ENCODE results near the gene ZDHHC14.

ZDHHC14 gene

GRCh38 chr6:157469378-157469777, 88.4 kb downstream of the ZDHHC14 start:
- Mint-ChIP-seq H3K27ac (ENCODE audit: low read depth) (no peak overlapping the region), H3K36me3 (ENCODE audit: insufficient read depth) (no peaks in the 10 kb centered on the region), H3K27me3 (no peaks in the 10 kb centered on the region), H3K4me1 (peaks cover 3% of the 10 kb centered on the region), H3K4me3 (no peak overlapping the region), H3K9me3 (no peaks in the 10 kb centered on the region)
- ATAC-seq (replicated peaks; ENCODE audit: extremely low read depth, poor library complexity, severe bottlenecking) = no peak
- DNase-seq (ENCODE audit: low spot score in 2 of 2) = no peak

DNA sequence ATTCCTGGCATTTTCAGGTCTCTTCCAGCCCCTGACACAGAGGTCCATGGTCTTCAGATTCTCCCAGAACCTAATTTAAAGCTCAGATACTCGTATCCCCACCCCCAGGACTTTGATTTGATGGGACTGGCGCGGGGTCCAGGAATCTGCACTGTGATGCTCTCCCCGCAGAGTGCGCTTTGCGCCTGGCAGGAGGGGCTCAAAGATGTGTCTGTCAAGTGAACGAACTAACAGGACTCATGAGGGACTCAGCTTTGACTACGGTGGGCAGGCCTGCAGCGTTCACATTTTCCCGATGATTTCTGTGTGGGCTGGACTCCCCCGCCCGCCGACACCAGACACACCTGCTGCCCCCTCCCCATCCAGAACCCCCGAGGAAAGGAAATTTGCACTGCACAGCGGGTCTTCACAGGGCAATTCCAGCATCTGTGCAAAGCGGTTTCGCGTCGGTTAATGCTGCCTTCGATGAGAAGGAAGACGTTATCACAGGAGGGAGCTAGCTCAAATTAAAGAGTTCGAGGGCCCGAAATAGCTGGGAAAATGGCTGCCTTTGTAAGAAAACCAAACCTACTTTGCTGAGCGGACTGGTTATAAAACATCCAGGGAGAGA, 90.2 kb downstream of the ZDHHC14 start:
- no peaks in the 10 kb centered on the region for H3K36me3 Mint-ChIP-seq (ENCODE audit: insufficient read depth)
- ATAC-seq (replicated peaks; ENCODE audit: extremely low read depth, poor library complexity, severe bottlenecking) (no peak), DNase-seq (ENCODE audit: low spot score in 2 of 2) (no peak)
- H3K27ac Mint-ChIP-seq (ENCODE audit: low read depth) = no peak overlapping the region
- H3K27me3 Mint-ChIP-seq = peaks cover 8% of the 10 kb centered on the region
- peaks cover 10% of the 10 kb centered on the region for H3K4me1 Mint-ChIP-seq
- H3K9me3 Mint-ChIP-seq = no peaks in the 10 kb centered on the region
- H3K4me3 Mint-ChIP-seq = no peak overlapping the region

GRCh38 chr6:157471895-157472686, 91.1 kb downstream of the ZDHHC14 start:
- DNase-seq (ENCODE audit: low spot score in 2 of 2) (no peak), ATAC-seq (replicated peaks; ENCODE audit: extremely low read depth, poor library complexity, severe bottlenecking) (no peak)
- no peak overlapping the region for H3K27ac Mint-ChIP-seq (ENCODE audit: low read depth)
- no peak overlapping the region for H3K4me3 Mint-ChIP-seq
- no peaks in the 10 kb centered on the region for H3K9me3 Mint-ChIP-seq
- H3K27me3 Mint-ChIP-seq = peaks cover 13% of the 10 kb centered on the region
- no peaks in the 10 kb centered on the region for H3K36me3 Mint-ChIP-seq (ENCODE audit: insufficient read depth)
- peaks cover 10% of the 10 kb centered on the region for H3K4me1 Mint-ChIP-seq

GRCh38 chr6:157476797-157477196, 95.8 kb downstream of the ZDHHC14 start:
- ATAC-seq (replicated peaks; ENCODE audit: extremely low read depth, poor library complexity, severe bottlenecking) = no peak
- no peak for DNase-seq (ENCODE audit: low spot score in 2 of 2)
- H3K4me1 Mint-ChIP-seq = peaks cover 15% of the 10 kb centered on the region
- H3K9me3 Mint-ChIP-seq = no peaks in the 10 kb centered on the region
- no peak overlapping the region for H3K4me3 Mint-ChIP-seq
- no peak overlapping the region for H3K27ac Mint-ChIP-seq (ENCODE audit: low read depth)
- no peaks in the 10 kb centered on the region for H3K36me3 Mint-ChIP-seq (ENCODE audit: insufficient read depth)
- H3K27me3 Mint-ChIP-seq = peaks cover 13% of the 10 kb centered on the region

GRCh38 chr6:157478926-157479325, 97.9 kb downstream of the ZDHHC14 start:
- Mint-ChIP-seq H3K27ac (ENCODE audit: low read depth) (no peak overlapping the region), H3K27me3 (peaks cover 13% of the 10 kb centered on the region), H3K9me3 (no peaks in the 10 kb centered on the region), H3K4me1 (peaks cover 17% of the 10 kb centered on the region), H3K36me3 (ENCODE audit: insufficient read depth) (no peaks in the 10 kb centered on the region), H3K4me3 (no peak overlapping the region)
- ATAC-seq (replicated peaks; ENCODE audit: extremely low read depth, poor library complexity, severe bottlenecking) (no peak), DNase-seq (ENCODE audit: low spot score in 2 of 2) (no peak)

GRCh38 chr6:157479464-157480303, 98.7 kb downstream of the ZDHHC14 start:
- H3K4me3 Mint-ChIP-seq = no peak overlapping the region
- no peak overlapping the region for H3K27ac Mint-ChIP-seq (ENCODE audit: low read depth)
- H3K36me3 Mint-ChIP-seq (ENCODE audit: insufficient read depth) = no peaks in the 10 kb centered on the region

DNA sequence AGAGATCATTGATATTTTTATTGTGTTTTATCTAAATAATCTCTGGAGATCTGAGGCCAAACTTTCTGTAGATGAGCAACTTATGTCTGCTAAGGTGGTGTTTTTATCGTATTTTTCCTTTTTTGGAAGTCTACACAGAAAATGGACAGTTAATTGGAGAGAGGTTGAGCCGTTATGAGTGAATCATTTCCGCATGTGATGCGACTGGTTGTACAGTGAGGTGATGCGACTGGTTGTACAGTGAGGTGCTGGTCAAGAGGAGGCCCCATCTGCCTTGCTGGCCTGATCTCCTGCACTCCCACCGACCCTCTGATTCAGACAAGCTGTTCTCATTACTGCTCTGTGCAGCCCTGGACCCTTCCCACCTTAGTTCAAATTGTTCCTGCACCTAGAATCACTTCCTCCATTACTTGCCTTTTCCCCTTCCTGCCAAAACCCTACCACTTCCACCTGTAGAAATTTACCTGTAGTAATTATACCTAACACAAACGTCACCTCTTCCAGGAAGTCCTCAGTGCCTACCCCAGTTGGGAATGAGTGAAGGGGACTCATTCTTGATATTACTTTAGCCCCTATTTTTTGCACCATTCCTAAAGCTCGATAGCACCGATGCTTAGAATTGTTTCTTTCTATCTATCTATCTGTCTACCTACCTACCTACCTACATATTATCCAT, 100.3 kb downstream of the ZDHHC14 start:
- no peak for DNase-seq (ENCODE audit: low spot score in 2 of 2)
- Mint-ChIP-seq H3K4me3 (no peak overlapping the region), H3K27me3 (peaks cover 4% of the 10 kb centered on the region), H3K9me3 (no peaks in the 10 kb centered on the region), H3K36me3 (ENCODE audit: insufficient read depth) (no peaks in the 10 kb centered on the region), H3K27ac (ENCODE audit: low read depth) (no peak overlapping the region), H3K4me1 (peaks cover 9% of the 10 kb centered on the region)
- no peak for ATAC-seq (replicated peaks; ENCODE audit: extremely low read depth, poor library complexity, severe bottlenecking)

More at GRCh38 chr6:157479464-157480303, 98.7 kb downstream of the ZDHHC14 start:
- ATAC-seq (replicated peaks; ENCODE audit: extremely low read depth, poor library complexity, severe bottlenecking) = no peak
- Mint-ChIP-seq H3K9me3 (no peaks in the 10 kb centered on the region), H3K27me3 (peaks cover 13% of the 10 kb centered on the region), H3K4me1 (peaks cover 11% of the 10 kb centered on the region)
- DNase-seq (ENCODE audit: low spot score in 2 of 2) = no peak

DNA sequence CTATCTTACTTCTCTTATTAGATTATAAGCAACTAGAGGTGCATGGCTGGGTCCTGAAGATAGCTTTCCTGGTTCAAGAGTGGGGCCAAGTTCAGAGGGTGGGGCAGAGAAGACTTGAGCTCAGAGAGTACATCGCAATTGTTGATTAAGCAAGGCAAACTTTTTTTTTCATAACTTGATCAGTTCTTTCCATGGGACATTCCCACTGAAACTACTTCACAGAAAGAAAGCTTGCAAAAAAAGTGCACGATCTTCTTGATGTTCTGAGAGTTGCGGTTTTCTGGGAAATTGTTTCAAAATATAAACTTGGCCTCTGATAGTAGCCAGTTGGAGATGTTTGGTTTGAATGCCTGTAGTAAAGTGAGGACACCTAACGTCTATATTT, 100.9 kb downstream of the ZDHHC14 start:
- no peak overlapping the region for H3K27ac Mint-ChIP-seq (ENCODE audit: low read depth)
- no peak overlapping the region for H3K4me3 Mint-ChIP-seq
- no peak for DNase-seq (ENCODE audit: low spot score in 2 of 2)
- no peaks in the 10 kb centered on the region for H3K9me3 Mint-ChIP-seq
- ATAC-seq (replicated peaks; ENCODE audit: extremely low read depth, poor library complexity, severe bottlenecking) = no peak
- peaks cover 14% of the 10 kb centered on the region for H3K4me1 Mint-ChIP-seq
- no peaks in the 10 kb centered on the region for H3K36me3 Mint-ChIP-seq (ENCODE audit: insufficient read depth)
- H3K27me3 Mint-ChIP-seq = no peaks in the 10 kb centered on the region

DNA sequence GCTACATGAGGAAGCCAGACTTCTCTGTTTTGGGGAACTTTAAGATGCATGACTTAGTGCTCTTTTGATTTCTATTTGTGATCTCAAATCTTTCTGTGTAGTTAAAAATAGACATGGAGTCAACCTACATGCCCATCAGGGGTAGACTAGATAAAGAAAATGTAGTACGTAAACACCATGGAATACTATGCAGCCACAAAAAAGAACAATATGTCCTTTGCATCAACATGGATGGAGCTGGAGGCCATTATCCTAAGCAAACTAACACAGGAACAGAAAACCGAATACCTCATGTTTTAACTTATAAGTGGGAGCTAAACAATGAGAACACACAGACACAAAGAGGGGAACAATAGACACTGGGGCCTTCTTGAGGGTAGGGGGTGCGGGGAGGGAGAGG, 102.8 kb downstream of the ZDHHC14 start:
- Mint-ChIP-seq H3K9me3 (no peaks in the 10 kb centered on the region), H3K36me3 (ENCODE audit: insufficient read depth) (no peaks in the 10 kb centered on the region), H3K4me3 (no peak overlapping the region), H3K27ac (ENCODE audit: low read depth) (no peak overlapping the region), H3K4me1 (peaks cover 18% of the 10 kb centered on the region), H3K27me3 (no peaks in the 10 kb centered on the region)
- ATAC-seq (replicated peaks; ENCODE audit: extremely low read depth, poor library complexity, severe bottlenecking) (no peak), DNase-seq (ENCODE audit: low spot score in 2 of 2) (no peak)

DNA sequence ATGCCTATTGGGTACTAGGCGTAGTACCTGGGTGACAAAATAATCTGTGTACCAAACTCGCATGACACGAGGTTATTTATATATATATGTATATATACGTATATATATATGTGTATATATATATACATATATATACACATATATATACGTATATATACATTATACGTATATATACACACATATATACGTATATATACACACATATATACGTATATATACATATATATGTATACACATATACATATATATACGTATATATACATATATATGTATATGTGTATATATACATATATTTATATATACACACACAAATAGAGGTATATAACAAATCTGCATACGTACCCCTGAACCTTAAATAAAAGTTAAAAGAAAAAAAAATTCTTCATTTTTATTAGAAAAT, 103.2 kb downstream of the ZDHHC14 start:
- Mint-ChIP-seq H3K4me1 (peaks cover 19% of the 10 kb centered on the region), H3K4me3 (no peak overlapping the region)

DNA sequence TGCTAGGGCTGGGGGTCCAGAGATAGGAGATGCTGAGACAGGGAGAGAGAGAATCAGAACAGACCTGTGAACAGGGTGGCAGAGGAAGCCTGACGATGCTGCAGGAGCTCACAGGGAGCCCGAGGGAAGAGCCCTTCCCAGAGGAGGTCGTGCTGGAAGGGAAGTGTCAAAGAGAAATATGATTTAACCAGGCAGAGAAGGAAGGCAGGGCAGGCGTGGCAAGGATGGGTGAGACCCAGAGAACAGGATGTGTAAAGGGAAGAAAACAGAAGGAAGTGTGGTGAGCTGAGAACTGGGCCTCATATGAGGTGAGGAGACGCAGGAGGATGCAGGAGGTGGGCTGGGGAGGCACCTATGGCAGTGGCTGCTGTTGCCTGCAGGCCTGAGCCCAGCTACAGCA, 105.6 kb downstream of the ZDHHC14 start:
- Mint-ChIP-seq H3K4me1 (peaks cover 25% of the 10 kb centered on the region), H3K27ac (ENCODE audit: low read depth) (peak overlapping the region; percentile 85), H3K27me3 (peaks cover 9% of the 10 kb centered on the region), H3K4me3 (peak overlapping the region; percentile 1), H3K36me3 (ENCODE audit: insufficient read depth) (no peaks in the 10 kb centered on the region), H3K9me3 (no peaks in the 10 kb centered on the region)
- ATAC-seq (replicated peaks; ENCODE audit: extremely low read depth, poor library complexity, severe bottlenecking) (peak; percentile 77), DNase-seq (ENCODE audit: low spot score in 2 of 2) (no peak)

More for the DNA sequence above, 103.2 kb downstream of the ZDHHC14 start:
- no peak overlapping the region for H3K27ac Mint-ChIP-seq (ENCODE audit: low read depth)
- peaks cover under 1% of the 10 kb centered on the region for H3K27me3 Mint-ChIP-seq
- ATAC-seq (replicated peaks; ENCODE audit: extremely low read depth, poor library complexity, severe bottlenecking) (no peak), DNase-seq (ENCODE audit: low spot score in 2 of 2) (no peak)
- H3K9me3 Mint-ChIP-seq = no peaks in the 10 kb centered on the region
- H3K36me3 Mint-ChIP-seq (ENCODE audit: insufficient read depth) = no peaks in the 10 kb centered on the region

GRCh38 chr6:157487110-157487773, 106.3 kb downstream of the ZDHHC14 start:
- peaks cover 9% of the 10 kb centered on the region for H3K27me3 Mint-ChIP-seq
- H3K9me3 Mint-ChIP-seq = no peaks in the 10 kb centered on the region
- H3K27ac Mint-ChIP-seq (ENCODE audit: low read depth) = peak overlapping the region; percentile 85
- ATAC-seq (replicated peaks; ENCODE audit: extremely low read depth, poor library complexity, severe bottlenecking) = no peak
- no peaks in the 10 kb centered on the region for H3K36me3 Mint-ChIP-seq (ENCODE audit: insufficient read depth)
- no peak overlapping the region for H3K4me3 Mint-ChIP-seq
- no peak for DNase-seq (ENCODE audit: low spot score in 2 of 2)
- H3K4me1 Mint-ChIP-seq = peaks cover 21% of the 10 kb centered on the region

All from central memory CD8-positive, alpha-beta T cell (primary cell).